Measurements from ENCODE around the gene PNPLA2. TPM values are rescaled to one million over a fixed set of nuclear protein-coding genes. Genes with fewer than 3 reads are reported as not detected.
A peak's percentile ranks its signal among the peaks of the same experiment; 100 is the strongest.

The PNPLA2 gene
- total RNA-seq, 1 experiment from 2014 or later = 66.5 TPM

DNA sequence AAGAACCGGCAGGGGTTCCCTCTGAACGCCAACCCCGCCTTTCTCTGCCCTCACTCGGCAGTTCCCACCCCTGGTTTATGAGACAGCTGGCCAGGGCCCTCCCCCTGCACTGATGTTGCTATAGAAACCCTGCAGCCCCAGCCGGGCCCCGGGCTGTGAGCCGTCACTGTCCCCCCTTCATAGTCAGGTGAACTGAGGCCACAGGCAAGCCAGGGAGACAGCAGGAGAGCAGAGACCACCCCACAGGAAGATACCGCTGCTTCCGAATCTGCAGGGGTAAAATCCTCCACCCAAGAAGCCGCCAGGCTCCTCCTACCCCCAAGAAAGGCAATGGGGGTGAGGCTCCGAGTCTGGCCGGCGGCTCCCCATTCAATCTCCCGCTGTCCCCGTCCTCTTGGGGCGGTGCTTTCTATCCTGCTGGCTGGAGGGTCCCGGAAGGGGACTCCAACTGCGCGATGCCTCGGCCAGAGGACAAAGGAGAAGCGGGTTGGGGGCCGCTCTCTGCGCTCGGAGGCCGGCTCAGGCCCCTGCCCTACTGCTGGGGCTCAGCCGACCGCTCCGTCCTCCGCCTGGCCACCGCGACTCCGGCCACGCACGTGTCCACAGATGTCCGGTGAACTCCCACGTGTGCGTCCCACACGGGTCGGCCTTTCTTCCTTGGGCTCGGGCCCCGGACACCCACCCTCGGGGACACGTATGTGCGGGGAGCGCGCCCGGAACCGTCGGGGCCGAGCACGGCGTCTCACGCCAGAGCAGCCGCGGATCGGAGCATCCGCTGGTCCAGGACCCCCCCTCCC lies 21.2 kb upstream of the PNPLA2 start (continued):
- TF ChIP-seq, protein P1, sequence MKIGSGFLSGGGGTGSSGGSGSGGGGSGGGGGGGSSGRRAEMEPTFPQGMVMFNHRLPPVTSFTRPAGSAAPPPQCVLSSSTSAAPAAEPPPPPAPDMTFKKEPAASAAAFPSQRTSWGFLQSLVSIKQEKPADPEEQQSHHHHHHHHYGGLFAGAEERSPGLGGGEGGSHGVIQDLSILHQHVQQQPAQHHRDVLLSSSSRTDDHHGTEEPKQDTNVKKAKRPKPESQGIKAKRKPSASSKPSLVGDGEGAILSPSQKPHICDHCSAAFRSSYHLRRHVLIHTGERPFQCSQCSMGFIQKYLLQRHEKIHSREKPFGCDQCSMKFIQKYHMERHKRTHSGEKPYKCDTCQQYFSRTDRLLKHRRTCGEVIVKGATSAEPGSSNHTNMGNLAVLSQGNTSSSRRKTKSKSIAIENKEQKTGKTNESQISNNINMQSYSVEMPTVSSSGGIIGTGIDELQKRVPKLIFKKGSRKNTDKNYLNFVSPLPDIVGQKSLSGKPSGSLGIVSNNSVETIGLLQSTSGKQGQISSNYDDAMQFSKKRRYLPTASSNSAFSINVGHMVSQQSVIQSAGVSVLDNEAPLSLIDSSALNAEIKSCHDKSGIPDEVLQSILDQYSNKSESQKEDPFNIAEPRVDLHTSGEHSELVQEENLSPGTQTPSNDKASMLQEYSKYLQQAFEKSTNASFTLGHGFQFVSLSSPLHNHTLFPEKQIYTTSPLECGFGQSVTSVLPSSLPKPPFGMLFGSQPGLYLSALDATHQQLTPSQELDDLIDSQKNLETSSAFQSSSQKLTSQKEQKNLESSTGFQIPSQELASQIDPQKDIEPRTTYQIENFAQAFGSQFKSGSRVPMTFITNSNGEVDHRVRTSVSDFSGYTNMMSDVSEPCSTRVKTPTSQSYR (CRISPR knock-in tag; IDR thresholded peaks at IDR 0.05) = no peak
- TF ChIP-seq ATF1 (CRISPR knock-in tag; IDR thresholded peaks at IDR 0.05) (no peak), TEAD1 (CRISPR knock-in tag; IDR thresholded peaks at IDR 0.05) (no peak), SOX15 (CRISPR knock-in tag; IDR thresholded peaks at IDR 0.05) (no peak), SP1 (CRISPR knock-in tag; conservative IDR thresholded peaks at IDR 0.05) (no peak), ZNF219 (CRISPR knock-in tag; IDR thresholded peaks at IDR 0.05; ENCODE audit: borderline replicate concordance) (no peak), ZNF232 (CRISPR knock-in tag; IDR thresholded peaks at IDR 0.05) (no peak), RELA (CRISPR knock-in tag; IDR thresholded peaks at IDR 0.05; ENCODE audit: borderline replicate concordance) (0 out of 2 replicates have a peak, but pooled peaks have one; percentile 20), SMAD4 (CRISPR knock-in tag; IDR thresholded peaks at IDR 0.05) (no peak), NFATC4 (CRISPR knock-in tag; IDR thresholded peaks at IDR 0.05) (no peak), FOXP1 (CRISPR knock-in tag; IDR thresholded peaks at IDR 0.05; ENCODE audit: borderline replicate concordance) (no peak; the same call in 1 of the 2 replicates), FOXK1 (CRISPR knock-in tag; IDR thresholded peaks at IDR 0.05) (peak; percentile 44; the same call in 1 of the 2 replicates), JUN (CRISPR knock-in tag; IDR thresholded peaks at IDR 0.05) (no peak), ZNF263 (CRISPR knock-in tag; IDR thresholded peaks at IDR 0.05; ENCODE audit: low read depth) (no peak), SMAD3 (CRISPR knock-in tag; IDR thresholded peaks at IDR 0.05; ENCODE audit: borderline replicate concordance) (0 out of 2 replicates have a peak, but pooled peaks have one; percentile 33), KAT7 (CRISPR knock-in tag; IDR thresholded peaks at IDR 0.05; ENCODE audit: borderline replicate concordance) (no peak), CREM (CRISPR knock-in tag; IDR thresholded peaks at IDR 0.05) (no peak), FOXJ3 (CRISPR knock-in tag; IDR thresholded peaks at IDR 0.05; ENCODE audit: borderline replicate concordance) (no peak), HMGA2 (CRISPR knock-in tag; IDR thresholded peaks at IDR 0.05) (no peak)
- TF ChIP-seq, protein P2, sequence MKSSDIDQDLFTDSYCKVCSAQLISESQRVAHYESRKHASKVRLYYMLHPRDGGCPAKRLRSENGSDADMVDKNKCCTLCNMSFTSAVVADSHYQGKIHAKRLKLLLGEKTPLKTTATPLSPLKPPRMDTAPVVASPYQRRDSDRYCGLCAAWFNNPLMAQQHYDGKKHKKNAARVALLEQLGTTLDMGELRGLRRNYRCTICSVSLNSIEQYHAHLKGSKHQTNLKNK (CRISPR knock-in tag; IDR thresholded peaks at IDR 0.05) = no peak
- TF ChIP-seq, protein P3, sequence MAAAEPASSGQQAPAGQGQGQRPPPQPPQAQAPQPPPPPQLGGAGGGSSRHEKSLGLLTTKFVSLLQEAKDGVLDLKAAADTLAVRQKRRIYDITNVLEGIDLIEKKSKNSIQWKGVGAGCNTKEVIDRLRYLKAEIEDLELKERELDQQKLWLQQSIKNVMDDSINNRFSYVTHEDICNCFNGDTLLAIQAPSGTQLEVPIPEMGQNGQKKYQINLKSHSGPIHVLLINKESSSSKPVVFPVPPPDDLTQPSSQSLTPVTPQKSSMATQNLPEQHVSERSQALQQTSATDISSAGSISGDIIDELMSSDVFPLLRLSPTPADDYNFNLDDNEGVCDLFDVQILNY (CRISPR knock-in tag; IDR thresholded peaks at IDR 0.05) = 0 out of 2 replicates have a peak, but pooled peaks have one; percentile 21
- TF ChIP-seq, protein P4, sequence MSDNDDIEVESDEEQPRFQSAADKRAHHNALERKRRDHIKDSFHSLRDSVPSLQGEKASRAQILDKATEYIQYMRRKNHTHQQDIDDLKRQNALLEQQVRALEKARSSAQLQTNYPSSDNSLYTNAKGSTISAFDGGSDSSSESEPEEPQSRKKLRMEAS (CRISPR knock-in tag; IDR thresholded peaks at IDR 0.05) = peak; percentile 59; the same call in 1 of the 2 replicates

DNA sequence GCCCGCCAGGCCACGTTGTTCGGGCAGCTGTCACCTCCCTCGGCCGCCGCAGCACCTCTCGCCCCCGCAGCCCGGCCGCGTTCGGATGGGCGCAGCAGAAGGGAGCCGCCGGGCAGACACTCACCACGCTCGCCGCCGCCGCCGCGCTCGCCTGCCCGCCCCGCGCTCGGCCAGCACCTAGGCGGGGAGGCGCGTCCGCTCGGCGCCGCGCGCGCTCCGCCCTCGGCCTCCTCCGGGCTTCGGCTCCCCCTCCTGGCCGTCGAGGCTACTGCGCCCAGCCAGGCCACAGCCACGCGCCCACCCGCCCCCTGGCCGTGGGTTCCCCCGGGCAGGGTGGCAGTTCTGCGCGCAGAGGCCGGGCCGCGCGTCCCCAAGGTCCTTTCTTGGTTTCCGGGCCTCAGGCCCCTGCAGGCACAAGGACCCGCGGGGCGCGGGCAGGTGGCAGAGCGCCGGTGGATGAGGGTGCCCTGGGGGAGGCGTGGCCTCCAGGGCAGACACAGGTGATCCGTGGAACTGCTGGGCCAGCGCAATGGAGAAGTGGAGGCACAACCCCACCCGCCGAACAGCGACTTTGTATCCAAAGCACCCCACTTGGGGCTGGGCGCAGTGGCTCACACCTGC lies 20.5 kb upstream of the PNPLA2 start, which contains the start of gene SLC25A22:
SLC25A22 (minus strand) TSS at position 189 of the 621 bp plus-strand sequence. CDS start 3,275 bp downstream, outside the sequence.
- H3K4me1 Mint-ChIP-seq = peaks cover 13% of the 10 kb centered on the region
- ChIA-PET CTCF (interaction anchor here (2.1 kb wide), 1 partner anchor 14 kb away, joined by 13 read pairs; no protein-coding TSS in a partner anchor), POLR2A (interaction anchor here (0.7 to 1.3 kb wide), 2 partner anchors 21 to 201 kb away, joined by 3 read pairs; partner anchors contain the start of gene GATD1)
- no peaks in the 10 kb centered on the region for H3K27me3 Mint-ChIP-seq (ENCODE audit: low read depth)
- no peaks in the 10 kb centered on the region for H3K9me3 Mint-ChIP-seq
- no peak within 1 kb of the TSS for H3K27ac Mint-ChIP-seq
- no peaks in the 10 kb centered on the region for H3K36me3 Mint-ChIP-seq
- ATAC-seq (peak; percentile 70), DNase-seq (ENCODE audit: low spot score) (peak; percentile 85)
- peak within 1 kb of the TSS; percentile 76 for H3K4me3 Mint-ChIP-seq
- TF ChIP-seq, protein P5, sequence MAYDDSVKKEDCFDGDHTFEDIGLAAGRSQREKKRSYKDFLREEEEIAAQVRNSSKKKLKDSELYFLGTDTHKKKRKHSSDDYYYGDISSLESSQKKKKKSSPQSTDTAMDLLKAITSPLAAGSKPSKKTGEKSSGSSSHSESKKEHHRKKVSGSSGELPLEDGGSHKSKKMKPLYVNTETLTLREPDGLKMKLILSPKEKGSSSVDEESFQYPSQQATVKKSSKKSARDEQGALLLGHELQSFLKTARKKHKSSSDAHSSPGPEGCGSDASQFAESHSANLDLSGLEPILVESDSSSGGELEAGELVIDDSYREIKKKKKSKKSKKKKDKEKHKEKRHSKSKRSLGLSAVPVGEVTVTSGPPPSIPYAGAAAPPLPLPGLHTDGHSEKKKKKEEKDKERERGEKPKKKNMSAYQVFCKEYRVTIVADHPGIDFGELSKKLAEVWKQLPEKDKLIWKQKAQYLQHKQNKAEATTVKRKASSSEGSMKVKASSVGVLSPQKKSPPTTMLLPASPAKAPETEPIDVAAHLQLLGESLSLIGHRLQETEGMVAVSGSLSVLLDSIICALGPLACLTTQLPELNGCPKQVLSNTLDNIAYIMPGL (CRISPR knock-in tag; IDR thresholded peaks at IDR 0.05) = peak; percentile 90
- TF ChIP-seq ESRRA (CRISPR knock-in tag; IDR thresholded peaks at IDR 0.05; ENCODE audit: borderline replicate concordance) = no peak
- TF ChIP-seq FOXK1 (CRISPR knock-in tag; IDR thresholded peaks at IDR 0.05) = no peak
- TF ChIP-seq, protein P6, sequence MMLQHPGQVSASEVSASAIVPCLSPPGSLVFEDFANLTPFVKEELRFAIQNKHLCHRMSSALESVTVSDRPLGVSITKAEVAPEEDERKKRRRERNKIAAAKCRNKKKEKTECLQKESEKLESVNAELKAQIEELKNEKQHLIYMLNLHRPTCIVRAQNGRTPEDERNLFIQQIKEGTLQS (CRISPR knock-in tag; conservative IDR thresholded peaks at IDR 0.05) = no peak
- TF ChIP-seq TP53 (CRISPR knock-in tag; IDR thresholded peaks at IDR 0.05) = peak; percentile 81; the same call in 1 of the 2 replicates
- TF ChIP-seq GRHL2 (CRISPR knock-in tag; IDR thresholded peaks at IDR 0.05; ENCODE audit: insufficient replicate concordance, severe bottlenecking) = no peak
- peak; percentile 71; the same call in 1 of the 2 replicates for TF ChIP-seq FOXP1 (CRISPR knock-in tag; IDR thresholded peaks at IDR 0.05; ENCODE audit: borderline replicate concordance)
- TF ChIP-seq ZNF423 (CRISPR knock-in tag; IDR thresholded peaks at IDR 0.05) = no peak
- TF ChIP-seq TCF7 (CRISPR knock-in tag; IDR thresholded peaks at IDR 0.05; ENCODE audit: low read depth) = peak; percentile 68; the same call in 1 of the 2 replicates
- TF ChIP-seq CBFB (CRISPR knock-in tag; IDR thresholded peaks at IDR 0.05; ENCODE audit: low read depth) = 0 out of 2 replicates have a peak, but pooled peaks have one; percentile 46
- TF ChIP-seq JUN (CRISPR knock-in tag; IDR thresholded peaks at IDR 0.05) = no peak
